ENCODE measurements around the gene FCHO2.
A peak's percentile ranks its signal among the peaks of the same experiment; 100 is the strongest.
"Not testable (repeated sequence)": the region's sequence is repeated elsewhere in the genome, so short reads cannot be mapped to it uniquely, and the experiment has no call there.

Gene FCHO2

GRCh38 chr5:72956324-72957140 is 691 bp downstream of the FCHO2 start:
- DNase-seq (ENCODE audit: low read depth in 2 of 2): peak in 1 of 2 experiments; percentile 1

GRCh38 chr5:72957337-72957736 is 1.5 kb downstream of the FCHO2 start:
- no peak for DNase-seq (ENCODE audit: low read depth in 2 of 2)

GRCh38 chr5:72959257-72959656 is 3.4 kb downstream of the FCHO2 start:
- DNase-seq (ENCODE audit: low read depth in 2 of 2): no peak

- DNase-seq (ENCODE audit: low read depth in 2 of 2): not testable (repeated sequence)
Observed at GRCh38 chr5:72974481-72974880, 18.6 kb downstream of the FCHO2 start.

GRCh38 chr5:72976810-72977209 is 21.0 kb downstream of the FCHO2 start:
- not testable (repeated sequence) for DNase-seq (ENCODE audit: low read depth in 2 of 2)

- DNase-seq (ENCODE audit: low read depth in 2 of 2): no peak
Observed at GRCh38 chr5:72985719-72986118, 29.9 kb downstream of the FCHO2 start.

GRCh38 chr5:72988769-72989168 is 32.9 kb downstream of the FCHO2 start:
- no peak for DNase-seq (ENCODE audit: low read depth in 2 of 2)

- DNase-seq (ENCODE audit: low read depth in 2 of 2): no peak
Observed at GRCh38 chr5:72991394-72991793, 35.6 kb downstream of the FCHO2 start.

- no peak for DNase-seq (ENCODE audit: low read depth in 2 of 2)
Observed at GRCh38 chr5:72994578-72994977, 38.7 kb downstream of the FCHO2 start.

GRCh38 chr5:72996632-72997031 is 40.8 kb downstream of the FCHO2 start:
- no peak for DNase-seq (ENCODE audit: low read depth in 2 of 2)

- DNase-seq (ENCODE audit: low read depth in 2 of 2): no peak
Observed at GRCh38 chr5:72999916-73000315, 44.1 kb downstream of the FCHO2 start.

- no peak for DNase-seq (ENCODE audit: low read depth in 2 of 2)
Observed at GRCh38 chr5:73005886-73006285, 50.0 kb downstream of the FCHO2 start.

- DNase-seq (ENCODE audit: low read depth in 2 of 2): no peak
Observed at GRCh38 chr5:73007051-73007450, 51.2 kb downstream of the FCHO2 start.

GRCh38 chr5:73008831-73009230 is 53.0 kb downstream of the FCHO2 start:
- DNase-seq (ENCODE audit: low read depth in 2 of 2): no peak

- not testable (repeated sequence) for DNase-seq (ENCODE audit: low read depth in 2 of 2)
Observed at GRCh38 chr5:73011612-73012011, 55.8 kb downstream of the FCHO2 start.

- no peak for DNase-seq (ENCODE audit: low read depth in 2 of 2)
Observed at GRCh38 chr5:73018892-73019291, 63.1 kb downstream of the FCHO2 start.

- DNase-seq (ENCODE audit: low read depth in 2 of 2): no peak
Observed at GRCh38 chr5:73019766-73020165, 63.9 kb downstream of the FCHO2 start.

GRCh38 chr5:73022471-73023169 is 66.8 kb downstream of the FCHO2 start:
- no peak for DNase-seq (ENCODE audit: low read depth in 2 of 2)

- not testable (repeated sequence) for DNase-seq (ENCODE audit: low read depth in 2 of 2)
Observed at GRCh38 chr5:73024946-73025544, 69.2 kb downstream of the FCHO2 start.

GRCh38 chr5:73027361-73027760 is 71.5 kb downstream of the FCHO2 start:
- DNase-seq (ENCODE audit: low read depth in 2 of 2): no peak

GRCh38 chr5:73027816-73028215 is 72.0 kb downstream of the FCHO2 start:
- DNase-seq (ENCODE audit: low read depth in 2 of 2): no peak

- no peak for DNase-seq (ENCODE audit: low read depth in 2 of 2)
Observed at GRCh38 chr5:73028991-73029595, 73.3 kb downstream of the FCHO2 start.
